Neutrophil (primary cell): ENCODE results near the gene TUB.

Experiments used
- H3K27ac ChIP-seq: fragments of 200-600 bp; sonication (generic); 2 replicates; pipeline ENCODE4 v1.5.1; 2016; ENCODE audit warnings: mild to moderate bottlenecking, moderate library complexity
- H3K27me3 ChIP-seq: fragments of 200-600 bp; sonication (generic); 2 replicates; pipeline ENCODE4 v1.6.0; 2016; ENCODE audit warnings: mild to moderate bottlenecking
- H3K36me3 ChIP-seq: fragments of 200-600 bp; sonication (generic); 2 replicates; pipeline ENCODE4 v1.5.1; 2017
- H3K4me1 ChIP-seq, 2 experiments: fragments of 200-600 bp in 1 of 2; sonication (generic) in 1 of 2; 1 replicate in 1 of 2; 2 replicates in 1 of 2; pipeline versions ENCODE4 v1.5.1 to v1.6.1; 2013 to 2016; ENCODE audit warnings: low read depth in 1 of 2, low read length in 1 of 2, mild to moderate bottlenecking in 1 of 2, moderate library complexity in 1 of 2; ENCODE audit not compliant: control insufficient read depth in 1 of 2, insufficient read depth in 1 of 2
- H3K4me3 ChIP-seq, 2 experiments: fragments of 200-600 bp in 1 of 2; sonication (generic) in 1 of 2; 1 replicate in 1 of 2; 2 replicates in 1 of 2; pipeline ENCODE4 v1.5.1; 2013 to 2016; ENCODE audit warnings: low read depth in 1 of 2, low read length in 1 of 2, mild to moderate bottlenecking in 1 of 2, moderate library complexity in 1 of 2
- H3K9me3 ChIP-seq: fragments of 200-600 bp; sonication (generic); 2 replicates; pipeline ENCODE4 v1.5.1; 2016
- CTCF ChIP-seq: fragments of 200-600 bp; sonication (generic); IDR thresholded peaks from 2 replicates; pipeline ENCODE4 v1.5.1; 2016; ENCODE audit warnings: antibody characterized with exemption

The TUB gene

DNA sequence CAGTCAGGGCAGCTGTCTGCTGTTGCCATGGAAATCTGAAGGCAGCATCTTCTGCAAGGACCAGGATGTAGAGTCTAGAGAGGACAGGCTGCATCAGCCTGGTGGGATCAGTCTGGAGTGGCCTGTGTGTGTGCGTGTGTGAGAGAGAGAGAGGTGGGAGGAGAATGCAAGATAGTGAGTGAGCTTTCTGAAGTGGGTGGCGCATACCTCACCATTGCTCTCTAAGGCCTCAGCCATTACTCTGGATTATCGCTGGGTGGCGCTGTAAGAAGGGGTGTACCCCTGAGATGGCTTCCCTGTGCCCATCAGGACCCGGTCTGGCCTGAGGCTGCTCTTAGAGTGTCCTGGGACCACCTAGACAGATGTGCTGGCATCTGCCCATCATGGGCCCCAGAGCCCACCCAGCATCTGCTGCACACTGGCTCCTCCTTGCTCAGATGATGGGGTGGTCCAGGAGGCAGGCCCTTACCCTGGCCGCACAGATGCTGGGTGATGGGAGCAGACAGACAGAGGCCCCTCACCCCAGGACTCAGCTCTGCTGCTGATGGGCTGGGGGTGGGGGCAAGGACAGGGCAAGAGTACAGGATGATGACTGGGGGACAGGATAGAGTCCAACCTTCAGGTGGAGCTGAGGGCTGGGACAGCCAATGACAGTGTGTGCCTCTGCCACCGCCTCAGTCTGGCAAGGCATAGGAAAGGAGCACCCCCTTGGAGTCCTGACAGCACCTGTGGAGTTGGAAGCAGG lies 25.7 kb upstream of the TUB start:
- Histone ChIP-seq H3K27me3 (peaks cover 15% of the 10 kb centered on the region), H3K36me3 (no peaks in the 10 kb centered on the region), H3K4me1 (no peaks in the 10 kb centered on the region), H3K9me3 (no peaks in the 10 kb centered on the region), H3K27ac (no peak overlapping the region), H3K4me3 (no peak overlapping the region)
- TF ChIP-seq CTCF, result no peak

- Histone ChIP-seq H3K27me3 (peaks cover 12% of the 10 kb centered on the region), H3K9me3 (no peaks in the 10 kb centered on the region), H3K27ac (no peak overlapping the region), H3K4me1 (no peaks in the 10 kb centered on the region), H3K4me3 (no peak overlapping the region), H3K36me3 (no peaks in the 10 kb centered on the region)
- no peak for TF ChIP-seq CTCF
Measured at GRCh38 chr11:8055836-8056526, 25.0 kb upstream of the TUB start.

DNA sequence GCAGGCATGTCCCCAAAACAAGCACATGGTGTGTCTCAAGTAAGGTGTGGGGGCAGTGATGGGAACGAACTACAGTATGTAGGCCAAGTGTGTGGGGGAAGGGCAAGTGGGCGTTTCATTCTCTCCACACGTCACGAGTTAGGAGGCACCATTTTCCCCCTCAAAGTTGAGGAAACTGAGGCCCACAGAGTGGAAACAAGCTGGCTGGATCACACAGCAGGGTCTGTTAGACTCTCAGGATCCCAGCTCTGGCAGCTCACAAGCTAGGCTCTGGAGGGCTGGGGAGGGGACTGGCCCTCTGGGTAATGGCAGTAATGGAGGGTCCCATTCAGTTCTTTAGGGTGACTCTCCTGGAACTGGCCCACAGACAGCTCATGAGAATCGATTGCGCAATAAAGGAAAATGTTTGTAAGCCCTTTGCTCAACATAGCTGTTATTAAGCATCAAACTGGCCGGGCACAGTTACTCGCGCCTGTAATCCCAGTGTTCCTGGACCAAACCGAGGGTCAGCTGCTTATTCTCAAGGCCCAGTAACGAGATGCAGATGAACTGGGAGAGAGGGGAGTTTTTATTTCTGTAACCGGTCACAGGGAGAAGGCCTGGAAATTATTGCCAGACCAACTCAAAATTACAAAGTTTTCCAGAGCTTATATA lies 24.1 kb upstream of the TUB start:
- no peaks in the 10 kb centered on the region for H3K4me1 ChIP-seq
- no peak overlapping the region for H3K27ac ChIP-seq

DNA sequence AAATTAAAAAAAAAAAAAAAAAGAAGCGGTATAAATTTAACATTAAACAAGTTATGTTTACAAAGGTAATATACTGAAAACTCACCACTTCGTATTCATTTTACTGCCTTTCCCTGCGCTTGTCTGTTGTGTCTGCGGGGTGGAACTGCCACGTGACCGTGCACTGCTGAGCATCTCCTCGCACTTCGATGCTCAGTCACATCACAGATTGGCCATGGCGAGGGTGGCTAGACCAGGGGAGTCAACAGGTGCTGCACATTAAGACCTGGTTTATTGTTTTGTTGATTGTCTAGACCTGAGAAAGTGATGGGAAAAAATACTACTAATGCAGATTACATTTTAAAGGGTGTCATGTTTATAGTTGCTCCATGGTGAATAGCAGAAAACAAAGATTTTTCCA lies 22.8 kb upstream of the TUB start:
- Histone ChIP-seq H3K36me3 (no peaks in the 10 kb centered on the region), H3K4me3 (no peak overlapping the region), H3K9me3 (no peaks in the 10 kb centered on the region), H3K27me3 (no peaks in the 10 kb centered on the region), H3K27ac (no peak overlapping the region), H3K4me1 (no peaks in the 10 kb centered on the region)
- no peak for TF ChIP-seq CTCF

More for the DNA sequence above, 24.1 kb upstream of the TUB start:
- no peaks in the 10 kb centered on the region for H3K9me3 ChIP-seq
- H3K27me3 ChIP-seq, result peaks cover 2% of the 10 kb centered on the region
- H3K36me3 ChIP-seq, result no peaks in the 10 kb centered on the region
- no peak for TF ChIP-seq CTCF
- H3K4me3 ChIP-seq, result no peak overlapping the region

GRCh38 chr11:8059030-8059429 lies 22.0 kb upstream of the TUB start:
- no peak overlapping the region for H3K4me3 ChIP-seq
- no peaks in the 10 kb centered on the region for H3K27me3 ChIP-seq
- H3K4me1 ChIP-seq, result no peaks in the 10 kb centered on the region
- no peaks in the 10 kb centered on the region for H3K9me3 ChIP-seq
- TF ChIP-seq CTCF, result no peak
- H3K36me3 ChIP-seq, result no peaks in the 10 kb centered on the region
- no peak overlapping the region for H3K27ac ChIP-seq
